Measurements from ENCODE around the gene NFIX. TPM values are rescaled to one million over a fixed set of nuclear protein-coding genes. Genes with fewer than 3 reads are reported as not detected.

NFIX gene
- total and polyA plus RNA-seq, 9 of the 15 experiments (the other 6 are each of a cell fraction or from before 2014, with no cell fraction given) = 0.28 to 26.8 (median 5.4) TPM

DNA sequence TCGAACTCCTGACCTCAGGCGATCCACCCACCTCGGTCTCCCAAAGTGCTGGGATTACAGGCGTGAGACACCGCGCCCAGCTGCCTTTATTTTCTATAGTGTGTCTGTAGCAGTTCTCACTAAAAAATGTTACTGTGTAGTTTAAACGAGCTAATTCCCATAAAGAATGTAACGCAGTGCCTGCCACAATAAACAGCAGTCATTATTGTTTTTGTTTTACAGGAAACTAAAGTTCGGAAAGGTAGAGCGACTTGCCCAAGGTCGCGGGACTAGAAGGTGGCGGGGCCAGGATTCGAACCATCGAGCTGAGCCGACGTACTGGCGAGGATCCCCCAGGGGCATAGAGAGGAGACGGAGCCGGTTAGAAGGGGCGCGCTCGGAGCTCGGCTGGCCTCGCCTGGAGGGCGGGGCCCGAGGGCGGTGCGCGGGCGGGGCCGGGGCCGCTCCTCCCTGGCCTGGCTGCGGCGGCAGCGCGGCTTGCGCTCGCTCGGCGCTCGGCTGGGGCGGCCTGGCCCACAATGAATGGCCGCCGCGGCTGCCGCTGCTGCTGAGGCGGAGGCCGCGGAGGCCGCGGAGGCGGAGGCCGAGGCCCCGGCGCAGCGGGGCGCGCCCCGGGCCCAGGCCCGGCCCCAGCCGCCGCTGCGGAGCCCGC, 122.6 kb downstream of the NFIX start, which contains the start of gene NACC1:
Gene NACC1, plus strand, starts transcription at position 493 of the 652 bp plus-strand sequence. CDS start 16,944 bp downstream, outside the sequence.
- peak; percentile 87 to 97 (median 92) for DNase-seq (ENCODE audit: extremely low read depth in 1 of 4, low spot score in 3 of 4)
- WGBS (ENCODE audit: insufficient coverage, low coverage, missing lambda C conversion rate) = under 1% methylated on average over 50 of the region's 65 CpGs
- Histone ChIP-seq H3K4me1 (replicated peaks in 1 of 2; ENCODE audit: control insufficient read depth in 2 of 2, insufficient read depth in 2 of 2, low read length in 2 of 2) (peaks cover 21 to 50% of the 10 kb centered on the region in 2 experiments; a peak in 4 of 5 replicates), H3K27me3 (ENCODE audit: control insufficient read depth in 2 of 2, insufficient read depth in 2 of 2, low read length in 2 of 2) (no peaks in the 10 kb centered on the region), H2AFZ (ENCODE audit: low read depth, low read length) (peak within 1 kb of the TSS; percentile 69), H4K20me1 (replicated peaks; ENCODE audit: control insufficient read depth, insufficient read depth, low read length) (peaks cover 38% of the 10 kb centered on the region), H3K79me2 (ENCODE audit: control insufficient read depth, insufficient read depth, low read length) (peaks cover 81% of the 10 kb centered on the region), H3K36me3 (ENCODE audit: control insufficient read depth, insufficient read depth, low read length) (peaks cover 64% of the 10 kb centered on the region), H3K4me3 (peak within 1 kb of the TSS; percentile 99), H3K9me3 (replicated peaks; ENCODE audit: control insufficient read depth, insufficient read depth, low read depth, low read length) (no peaks in the 10 kb centered on the region), H3K9ac (ENCODE audit: insufficient read depth in 1 of 2, low read depth in 2 of 2, low read length in 2 of 2) (peak within 1 kb of the TSS; percentile 91 to 97), H3K9me1 (ENCODE audit: control insufficient read depth, insufficient read depth, low read length) (peaks cover 12% of the 10 kb centered on the region), H3K4me2 (ENCODE audit: insufficient read depth, low read length) (peak within 1 kb of the TSS; percentile 96), H3K27ac (ENCODE audit: extremely low read depth, low read depth, low read length) (peak within 1 kb of the TSS; percentile 95)
- peak; percentile 84 for FAIRE-seq
- intact Hi-C loops (cut with micrococcal nuclease) (loop anchor here (2.0 kb wide), 2 partner anchors 15 to 33 kb away; partner anchors contain the start of genes IER2, LYL1 and STX10), in situ Hi-C loops (cut with MboI) (no loop called here)
- peak; percentile 92 for ATAC-seq
- BruUV-seq (replicated peaks) = no TSS peak
- ChIA-PET POLR2A (interaction anchor here (0.5 to 4.9 kb wide), 13 partner anchors 9 to 785 kb away, joined by 3 to 31 read pairs (median 4); partner anchors contain the start of genes IER2, RNASEH2A and STX10), CTCF (ENCODE audit: low intra/inter-chr PET ratio) (no interaction called here)
- TF ChIP-seq U2AF2 (optimal IDR thresholded peaks at IDR 0.05; ENCODE audit: low read depth, low read length) = no peak
- no peak for TF ChIP-seq FOXM1 (IDR thresholded peaks at IDR 0.05; ENCODE audit: low read depth)
- TF ChIP-seq FOXM1 (CRISPR knock-in tag; IDR thresholded peaks at IDR 0.05; ENCODE audit: low read depth) = no peak
- no peak for TF ChIP-seq ID3 (CRISPR knock-in tag; IDR thresholded peaks at IDR 0.05)
- peak; percentile 43; the same call in 1 of the 2 replicates for TF ChIP-seq ID3 (tag; IDR thresholded peaks at IDR 0.05)
- TF ChIP-seq, protein P1, sequence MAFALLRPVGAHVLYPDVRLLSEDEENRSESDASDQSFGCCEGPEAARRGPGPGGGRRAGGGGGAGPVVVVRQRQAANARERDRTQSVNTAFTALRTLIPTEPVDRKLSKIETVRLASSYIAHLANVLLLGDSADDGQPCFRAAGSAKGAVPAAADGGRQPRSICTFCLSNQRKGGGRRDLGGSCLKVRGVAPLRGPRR (CRISPR knock-in tag; IDR thresholded peaks at IDR 0.05) = no peak
- no peak for TF ChIP-seq PHB2 (IDR thresholded peaks at IDR 0.05; ENCODE audit: low read depth)
- peak; percentile 57 for TF ChIP-seq HMGN3 (IDR thresholded peaks at IDR 0.05; ENCODE audit: borderline replicate concordance, extremely low read depth, insufficient read length, low read depth, low read length)
- TF ChIP-seq SMARCB1 (IDR thresholded peaks at IDR 0.05; ENCODE audit: insufficient read length, low read depth) = no peak
- TF ChIP-seq, protein P2, sequence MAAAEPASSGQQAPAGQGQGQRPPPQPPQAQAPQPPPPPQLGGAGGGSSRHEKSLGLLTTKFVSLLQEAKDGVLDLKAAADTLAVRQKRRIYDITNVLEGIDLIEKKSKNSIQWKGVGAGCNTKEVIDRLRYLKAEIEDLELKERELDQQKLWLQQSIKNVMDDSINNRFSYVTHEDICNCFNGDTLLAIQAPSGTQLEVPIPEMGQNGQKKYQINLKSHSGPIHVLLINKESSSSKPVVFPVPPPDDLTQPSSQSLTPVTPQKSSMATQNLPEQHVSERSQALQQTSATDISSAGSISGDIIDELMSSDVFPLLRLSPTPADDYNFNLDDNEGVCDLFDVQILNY (CRISPR knock-in tag; IDR thresholded peaks at IDR 0.05) = no peak
- peak; percentile 63 for TF ChIP-seq GMEB1 (CRISPR knock-in tag; IDR thresholded peaks at IDR 0.05)
- no peak for TF ChIP-seq ZNF175 (CRISPR knock-in tag; IDR thresholded peaks at IDR 0.05; ENCODE audit: low read depth)
- TF ChIP-seq KAT2B (IDR thresholded peaks at IDR 0.05; ENCODE audit: low read depth, low read length) = no peak
- TF ChIP-seq, protein P3, sequence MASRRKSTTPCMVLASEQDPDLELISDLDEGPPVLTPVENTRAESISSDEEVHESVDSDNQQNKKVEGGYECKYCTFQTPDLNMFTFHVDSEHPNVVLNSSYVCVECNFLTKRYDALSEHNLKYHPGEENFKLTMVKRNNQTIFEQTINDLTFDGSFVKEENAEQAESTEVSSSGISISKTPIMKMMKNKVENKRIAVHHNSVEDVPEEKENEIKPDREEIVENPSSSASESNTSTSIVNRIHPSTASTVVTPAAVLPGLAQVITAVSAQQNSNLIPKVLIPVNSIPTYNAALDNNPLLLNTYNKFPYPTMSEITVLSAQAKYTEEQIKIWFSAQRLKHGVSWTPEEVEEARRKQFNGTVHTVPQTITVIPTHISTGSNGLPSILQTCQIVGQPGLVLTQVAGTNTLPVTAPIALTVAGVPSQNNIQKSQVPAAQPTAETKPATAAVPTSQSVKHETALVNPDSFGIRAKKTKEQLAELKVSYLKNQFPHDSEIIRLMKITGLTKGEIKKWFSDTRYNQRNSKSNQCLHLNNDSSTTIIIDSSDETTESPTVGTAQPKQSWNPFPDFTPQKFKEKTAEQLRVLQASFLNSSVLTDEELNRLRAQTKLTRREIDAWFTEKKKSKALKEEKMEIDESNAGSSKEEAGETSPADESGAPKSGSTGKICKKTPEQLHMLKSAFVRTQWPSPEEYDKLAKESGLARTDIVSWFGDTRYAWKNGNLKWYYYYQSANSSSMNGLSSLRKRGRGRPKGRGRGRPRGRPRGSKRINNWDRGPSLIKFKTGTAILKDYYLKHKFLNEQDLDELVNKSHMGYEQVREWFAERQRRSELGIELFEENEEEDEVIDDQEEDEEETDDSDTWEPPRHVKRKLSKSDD (conservative IDR thresholded peaks at IDR 0.05; ENCODE audit: low read length) = no peak
